Astrocyte of the spinal cord (primary cell): Measurements from ENCODE around the gene ERC1.

Source experiments
- DNase-seq: peaks from one replicate; pipeline ENCODE4 v3.0.0; 2011; ENCODE audit warnings: low read depth, low spot score
- H3K4me3 ChIP-seq: 2 replicates; pipeline ENCODE4 v1.5.1; 2011; ENCODE audit warnings: low read depth, mild to moderate bottlenecking, low read length, moderate library complexity
- CTCF ChIP-seq: IDR thresholded peaks from 2 replicates; pipeline ENCODE4 v1.5.1; 2012; ENCODE audit warnings: low read depth, mild to moderate bottlenecking, low read length, inconsistent platforms
- in situ Hi-C: cut with HindIII; loops from 2 replicates; pipeline ENCODE4 v1.10.0; 2017; ENCODE audit warnings: low sequenced_read_pairs

ERC1 gene

GRCh38 chr12:1529228-1529861, 538.3 kb downstream of the ERC1 start:
- in situ Hi-C loops = no loop called here
- H3K4me3 ChIP-seq = peak overlapping the region; percentile 58

GRCh38 chr12:1529862-1530591, 539.0 kb downstream of the ERC1 start:
- in situ Hi-C loops = no loop called here
- TF ChIP-seq CTCF = no peak
- DNase-seq = no peak
- peak overlapping the region; percentile 58 for H3K4me3 ChIP-seq

More at GRCh38 chr12:1529228-1529861, 538.3 kb downstream of the ERC1 start:
- TF ChIP-seq CTCF = no peak
- no peak for DNase-seq

- in situ Hi-C loops = no loop called here
- peak overlapping the region; percentile 58 for H3K4me3 ChIP-seq
- TF ChIP-seq CTCF = no peak
- DNase-seq = no peak
Observed at GRCh38 chr12:1530592-1531152, 539.6 kb downstream of the ERC1 start.

GRCh38 chr12:1531153-1531653, 540.2 kb downstream of the ERC1 start:
- no peak for TF ChIP-seq CTCF
- in situ Hi-C loops = no loop called here
- DNase-seq = no peak
- H3K4me3 ChIP-seq = peak overlapping the region; percentile 58

DNA sequence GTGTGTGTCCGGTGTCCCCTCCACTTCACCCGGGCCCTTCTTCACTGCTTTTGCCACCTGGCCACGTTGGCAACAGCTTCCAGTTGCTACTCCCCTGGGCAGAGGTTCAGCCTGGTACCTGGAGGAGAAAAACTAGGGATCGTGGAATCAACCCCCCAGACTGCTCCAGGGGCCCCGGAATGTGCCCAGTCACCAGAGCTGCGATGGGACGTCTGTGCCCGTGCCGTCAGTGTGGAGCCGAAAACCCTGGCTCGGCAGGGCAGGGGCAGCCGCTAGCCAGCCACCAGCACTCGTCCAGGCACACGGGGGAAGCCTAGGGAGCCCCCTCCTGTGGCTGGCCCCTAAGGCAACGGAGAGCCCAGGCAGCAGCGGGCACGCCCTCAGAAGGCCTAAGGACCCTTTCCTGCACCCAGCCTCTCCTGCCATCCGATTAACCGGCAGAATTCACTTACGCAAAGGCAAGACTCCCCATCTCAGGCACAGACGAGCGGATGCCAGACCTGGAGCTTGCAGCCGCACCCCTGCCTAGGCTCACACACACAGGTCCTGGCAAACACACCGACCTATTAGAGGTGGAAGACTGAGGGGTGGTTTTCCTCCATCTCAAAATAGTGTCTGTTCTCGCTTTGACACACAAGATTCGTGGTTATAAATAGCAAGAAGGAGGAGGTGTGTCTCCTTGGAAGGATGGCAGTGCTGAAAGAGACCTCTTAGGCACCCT, 540.8 kb downstream of the ERC1 start:
- H3K4me3 ChIP-seq = peak overlapping the region; percentile 58
- no peak for DNase-seq
- no peak for TF ChIP-seq CTCF
- in situ Hi-C loops = no loop called here
